Karpas-422 (cell line): Measurements from ENCODE around the gene VAV3. TPM values are rescaled to one million over a fixed set of nuclear protein-coding genes. Genes with fewer than 3 reads are reported as not detected.
"Not testable (repeated sequence)": the region's sequence is repeated elsewhere in the genome, so short reads cannot be mapped to it uniquely, and the experiment has no call there.

Experiments
- DNase-seq: peaks from one replicate; pipeline ENCODE4 v3.0.0-alpha.2; 2015
- H2AFZ ChIP-seq: fragments of 200-600 bp; sonication (generic); 2 replicates; pipeline ENCODE4 v1.6.1; 2014; ENCODE audit warnings: antibody characterized with exemption, low read length, mixed read lengths
- H3K27ac ChIP-seq: fragments of 200-600 bp; sonication (generic); 2 replicates; pipeline ENCODE4 v1.5.1; 2014; ENCODE audit warnings: mild to moderate bottlenecking, low read length, moderate library complexity
- H3K27me3 ChIP-seq: fragments of 200-600 bp; sonication (generic); 2 replicates; pipeline ENCODE4 v1.6.1; 2014; ENCODE audit warnings: low read length, mixed read lengths
- H3K36me3 ChIP-seq: fragments of 200-600 bp; sonication (generic); 2 replicates; pipeline ENCODE4 v1.6.1; 2014; ENCODE audit warnings: low read length, mixed read lengths; ENCODE audit not compliant: insufficient read depth
- H3K4me1 ChIP-seq: fragments of 200-600 bp; sonication (generic); 2 replicates; pipeline ENCODE4 v1.6.1; 2014; ENCODE audit warnings: mild to moderate bottlenecking, low read length, mixed read lengths
- H3K4me2 ChIP-seq: fragments of 200-600 bp; sonication (generic); 2 replicates; pipeline ENCODE4 v1.6.1; 2014; ENCODE audit warnings: low read length, low read depth, mild to moderate bottlenecking; ENCODE audit not compliant: poor library complexity, severe bottlenecking
- H3K4me3 ChIP-seq: fragments of 200-600 bp; sonication (generic); 2 replicates; pipeline ENCODE4 v1.5.1; 2014; ENCODE audit warnings: mild to moderate bottlenecking, antibody characterized with exemption, low read length, mixed read lengths
- H3K79me2 ChIP-seq: fragments of 200-600 bp; sonication (generic); 2 replicates; pipeline ENCODE4 v1.6.1; 2014; ENCODE audit warnings: mild to moderate bottlenecking, low read length, mixed read lengths
- H3K9ac ChIP-seq: fragments of 200-600 bp; sonication (generic); 2 replicates; pipeline ENCODE4 v1.6.0; 2014; ENCODE audit warnings: low read length
- H3K9me2 ChIP-seq: fragments of 200-600 bp; sonication (generic), shearing (Covaris generic); replicated peaks from 2 replicates; pipeline ENCODE4 v1.6.0; 2014; ENCODE audit warnings: mild to moderate bottlenecking, low read length, moderate library complexity; ENCODE audit not compliant: insufficient read depth
- H3K9me3 ChIP-seq: fragments of 300-700, 200-600 bp; sonication (generic); 2 replicates; pipeline ENCODE4 v1.6.1; 2014; ENCODE audit warnings: low read length, mixed read lengths
- H4K20me1 ChIP-seq: fragments of 200-600 bp; sonication (generic); 2 replicates; pipeline ENCODE4 v1.6.1; 2014; ENCODE audit warnings: mild to moderate bottlenecking, antibody characterized with exemption, low read length, low read depth; ENCODE audit not compliant: insufficient read depth
- total RNA-seq: library from RNA; depleted of rRNA; stranded (reverse); fragments of >200 nt; shearing (Covaris generic); gene quantifications from 2 replicates; pipeline ENCODE4 v1.2.3, GENCODE V29; 2014; ENCODE audit warnings: low replicate concordance

Gene VAV3
- total RNA-seq, 1 experiment from 2014 or later = 1.1 TPM

DNA sequence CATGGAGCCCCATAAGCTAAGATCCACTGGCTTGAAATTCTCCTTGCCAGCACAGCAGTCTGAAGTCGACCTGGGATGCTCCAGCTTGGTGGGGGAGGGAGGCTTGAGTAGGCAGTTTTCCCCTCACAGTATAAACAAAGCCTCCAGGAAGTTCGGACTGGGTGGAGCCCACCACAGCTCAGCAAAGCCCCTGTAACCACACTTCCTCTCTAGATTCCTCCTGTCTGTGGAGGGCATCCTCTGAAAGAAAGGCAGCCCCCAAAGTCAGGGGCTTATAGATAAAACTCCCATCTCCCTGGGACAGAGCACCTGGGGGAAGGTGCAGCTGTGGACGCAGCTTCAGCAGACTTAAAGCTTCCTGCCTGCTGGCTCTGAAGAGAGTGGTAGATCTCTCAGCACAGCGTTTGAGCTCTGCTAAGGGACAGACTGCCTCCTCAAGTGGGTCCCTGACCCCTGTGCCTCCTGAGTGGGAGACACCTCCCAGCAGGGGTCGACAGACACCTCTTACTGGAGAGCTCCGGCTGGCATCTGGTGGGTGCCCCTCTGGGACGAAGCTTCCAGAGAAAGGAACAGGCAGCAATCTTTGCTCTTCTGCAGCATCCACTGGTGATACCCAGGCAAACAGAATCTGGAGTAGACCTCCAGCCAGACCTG, 120.3 kb downstream of the VAV3 start:
- H3K9me3 ChIP-seq, DNase-seq, H3K36me3 ChIP-seq, H3K9me2 ChIP-seq, H2AFZ ChIP-seq, H3K4me1 ChIP-seq, H3K27ac ChIP-seq, H4K20me1 ChIP-seq, H3K79me2 ChIP-seq, H3K9ac ChIP-seq, H3K4me2 ChIP-seq, H3K4me3 ChIP-seq, H3K27me3 ChIP-seq: not testable (repeated sequence)

- no peaks in the 10 kb centered on the region for H4K20me1 ChIP-seq
- H3K4me3 ChIP-seq = no peak overlapping the region
- DNase-seq = no peak
- H3K36me3 ChIP-seq = no peaks in the 10 kb centered on the region
- H3K79me2 ChIP-seq = no peaks in the 10 kb centered on the region
- H3K9me3 ChIP-seq = no peaks in the 10 kb centered on the region
- no peaks in the 10 kb centered on the region for H3K27me3 ChIP-seq
- H3K9me2 ChIP-seq = no peaks in the 10 kb centered on the region
- H3K27ac ChIP-seq = no peak overlapping the region
- H3K9ac ChIP-seq = no peak overlapping the region
- H2AFZ ChIP-seq = no peak overlapping the region
- peaks cover 3% of the 10 kb centered on the region; the same call in 1 of the 2 replicates for H3K4me1 ChIP-seq
- H3K4me2 ChIP-seq = no peak overlapping the region
These were observed 121.0 kb downstream of the VAV3 start for GRCh38 chr1:107843989-107844388.

DNA sequence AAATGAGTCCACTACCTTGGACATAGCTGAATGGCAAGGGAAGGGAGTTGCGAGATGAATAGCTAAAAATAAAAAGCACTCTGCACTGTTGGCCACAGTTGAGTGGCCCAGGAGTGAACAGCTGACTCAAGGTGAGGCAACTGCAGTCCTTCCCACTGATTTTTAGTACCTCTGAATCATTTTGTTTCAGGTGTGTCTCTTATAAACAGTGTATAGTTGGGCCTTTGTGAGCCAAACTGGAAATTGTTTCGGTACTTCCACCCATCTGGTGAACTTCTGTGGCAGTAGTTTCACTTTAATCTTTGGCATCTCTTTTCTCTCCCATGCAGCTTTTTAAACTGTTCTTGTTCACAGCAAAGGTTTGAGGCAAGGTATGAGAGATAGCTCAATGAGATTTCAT, 122.7 kb downstream of the VAV3 start:
- H3K4me2 ChIP-seq = no peak overlapping the region
- no peaks in the 10 kb centered on the region for H3K9me2 ChIP-seq
- H3K4me3 ChIP-seq = no peak overlapping the region
- H2AFZ ChIP-seq = no peak overlapping the region
- H3K36me3 ChIP-seq = no peaks in the 10 kb centered on the region
- H4K20me1 ChIP-seq = no peaks in the 10 kb centered on the region
- no peak overlapping the region for H3K27ac ChIP-seq
- H3K27me3 ChIP-seq = no peaks in the 10 kb centered on the region
- H3K9me3 ChIP-seq = no peaks in the 10 kb centered on the region
- H3K79me2 ChIP-seq = no peaks in the 10 kb centered on the region
- DNase-seq = no peak
- no peak overlapping the region for H3K9ac ChIP-seq
- H3K4me1 ChIP-seq = peaks cover 3% of the 10 kb centered on the region; the same call in 1 of the 2 replicates

DNA sequence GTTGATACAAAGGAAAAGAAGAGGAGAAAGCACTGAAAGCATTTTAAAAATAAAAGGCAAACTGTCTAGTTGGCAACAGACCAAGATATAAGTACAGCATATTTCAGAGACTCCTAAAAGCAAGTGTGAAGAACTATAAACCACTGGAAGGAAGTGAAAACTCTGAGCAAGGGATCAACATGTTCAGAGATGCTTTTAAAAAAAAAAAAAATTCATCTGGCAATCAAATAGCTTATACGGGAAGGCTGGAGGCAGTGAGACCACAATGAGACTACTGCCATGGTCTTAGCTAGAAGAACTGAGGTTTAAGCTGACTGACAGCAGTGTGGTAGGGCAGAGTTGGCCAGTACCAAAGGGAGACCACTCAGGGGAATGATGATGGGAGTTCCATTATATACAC, 124.3 kb downstream of the VAV3 start:
- no peak for DNase-seq
- H3K36me3 ChIP-seq = no peaks in the 10 kb centered on the region
- H3K79me2 ChIP-seq = no peaks in the 10 kb centered on the region
- H3K4me3 ChIP-seq = no peak overlapping the region
- H3K9me2 ChIP-seq = no peaks in the 10 kb centered on the region
- H3K9me3 ChIP-seq = no peaks in the 10 kb centered on the region
- H3K9ac ChIP-seq = no peak overlapping the region
- no peaks in the 10 kb centered on the region for H3K27me3 ChIP-seq
- no peak overlapping the region for H3K4me2 ChIP-seq
- H3K4me1 ChIP-seq = peaks cover 3% of the 10 kb centered on the region; the same call in 1 of the 2 replicates
- H4K20me1 ChIP-seq = no peaks in the 10 kb centered on the region
- H3K27ac ChIP-seq = no peak overlapping the region
- H2AFZ ChIP-seq = no peak overlapping the region

DNA sequence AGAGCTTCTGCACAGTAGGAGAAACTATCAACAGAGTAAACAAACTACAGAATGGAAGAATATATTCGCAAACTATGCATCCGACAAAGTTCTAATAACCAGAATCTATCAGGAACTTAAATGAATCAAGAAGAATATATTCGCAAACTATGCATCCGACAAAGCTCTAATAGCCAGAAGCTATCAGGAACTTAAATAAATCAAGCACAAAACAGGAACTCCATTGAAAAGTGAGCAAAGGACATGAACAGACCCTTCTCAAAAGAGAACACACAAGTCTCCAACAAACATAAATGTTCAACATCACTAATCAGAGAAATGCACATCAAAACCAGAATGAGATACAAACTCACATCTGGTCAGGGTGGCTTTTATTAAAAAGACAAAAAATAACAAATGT, 126.9 kb downstream of the VAV3 start:
- Histone ChIP-seq H3K27ac (no peak overlapping the region), H4K20me1 (no peaks in the 10 kb centered on the region), H3K36me3 (no peaks in the 10 kb centered on the region), H3K4me2 (no peak overlapping the region), H3K9ac (no peak overlapping the region), H2AFZ (no peak overlapping the region), H3K4me1 (peaks cover 3% of the 10 kb centered on the region; the same call in 1 of the 2 replicates), H3K4me3 (no peak overlapping the region), H3K9me2 (no peaks in the 10 kb centered on the region), H3K79me2 (no peaks in the 10 kb centered on the region), H3K27me3 (no peaks in the 10 kb centered on the region), H3K9me3 (no peaks in the 10 kb centered on the region)
- DNase-seq = no peak

GRCh38 chr1:107835151-107835670, 129.8 kb downstream of the VAV3 start:
- H3K9me3 ChIP-seq = no peaks in the 10 kb centered on the region
- H3K4me1 ChIP-seq = no peaks in the 10 kb centered on the region
- no peak for DNase-seq
- no peaks in the 10 kb centered on the region for H3K9me2 ChIP-seq
- H2AFZ ChIP-seq = no peak overlapping the region
- H3K36me3 ChIP-seq = no peaks in the 10 kb centered on the region
- no peaks in the 10 kb centered on the region for H3K27me3 ChIP-seq
- H3K4me2 ChIP-seq = no peak overlapping the region
- no peak overlapping the region for H3K4me3 ChIP-seq
- H3K27ac ChIP-seq = no peak overlapping the region
- H3K9ac ChIP-seq = no peak overlapping the region
- H4K20me1 ChIP-seq = no peaks in the 10 kb centered on the region
- no peaks in the 10 kb centered on the region for H3K79me2 ChIP-seq

DNA sequence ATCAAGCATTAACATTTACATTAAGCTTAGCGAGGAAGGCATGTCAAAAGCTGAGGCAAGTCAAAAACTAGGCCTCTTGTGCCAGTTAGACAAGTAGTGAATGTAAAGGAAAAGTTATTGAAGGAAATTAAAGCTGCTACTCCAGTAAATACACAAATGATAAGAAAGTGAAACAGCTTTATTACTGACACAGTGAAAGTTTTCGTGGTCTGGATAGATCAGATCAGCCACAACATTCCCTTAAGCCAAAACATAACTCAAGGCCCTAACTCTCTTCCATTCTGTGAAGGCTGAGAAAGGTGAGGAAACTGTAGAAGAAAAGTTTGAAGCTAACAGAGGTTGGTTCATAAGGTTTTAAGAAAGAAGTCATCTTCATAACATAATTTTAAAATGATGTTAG, 131.9 kb downstream of the VAV3 start:
- no peaks in the 10 kb centered on the region for H3K4me1 ChIP-seq
- H4K20me1 ChIP-seq = no peaks in the 10 kb centered on the region
- no peak overlapping the region for H3K4me2 ChIP-seq
- H3K27me3 ChIP-seq = no peaks in the 10 kb centered on the region
- DNase-seq = no peak
- H3K9me3 ChIP-seq = no peaks in the 10 kb centered on the region
- H3K4me3 ChIP-seq = no peak overlapping the region
- H3K9me2 ChIP-seq = no peaks in the 10 kb centered on the region
- no peak overlapping the region for H3K9ac ChIP-seq
- H3K79me2 ChIP-seq = no peaks in the 10 kb centered on the region
- H2AFZ ChIP-seq = no peak overlapping the region
- H3K27ac ChIP-seq = no peak overlapping the region
- no peaks in the 10 kb centered on the region for H3K36me3 ChIP-seq

- no peak overlapping the region for H3K4me3 ChIP-seq
- no peak overlapping the region for H3K4me2 ChIP-seq
- no peaks in the 10 kb centered on the region for H3K36me3 ChIP-seq
- no peak overlapping the region for H2AFZ ChIP-seq
- H3K4me1 ChIP-seq = no peaks in the 10 kb centered on the region
- H3K9me3 ChIP-seq = no peaks in the 10 kb centered on the region
- no peak for DNase-seq
- H3K9me2 ChIP-seq = no peaks in the 10 kb centered on the region
- H3K79me2 ChIP-seq = no peaks in the 10 kb centered on the region
- no peaks in the 10 kb centered on the region for H3K27me3 ChIP-seq
- no peak overlapping the region for H3K9ac ChIP-seq
- H4K20me1 ChIP-seq = no peaks in the 10 kb centered on the region
- H3K27ac ChIP-seq = no peak overlapping the region
These were observed 133.1 kb downstream of the VAV3 start for GRCh38 chr1:107831921-107832320.
